ENCODE measurements around the gene FHOD3. TPM values are rescaled to one million over a fixed set of nuclear protein-coding genes. Genes with fewer than 3 reads are reported as not detected.

The FHOD3 gene
- total and polyA plus RNA-seq, 2 of the 4 experiments (the other 2 are of a cell fraction), result 14.6 to 16.0 TPM

- ChIA-PET POLR2A (ENCODE audit: unreplicated experiment) (no interaction called here), CTCF (no interaction called here)
- no TSS peak for BruUV-seq (replicated peaks)
- H3K27me3 ChIP-seq (ENCODE audit: control insufficient read depth, insufficient read depth, low read length), result no peaks in the 10 kb centered on the region
- H3K4ac ChIP-seq (ENCODE audit: low read depth, low read length), result no peak overlapping the region
- no peak overlapping the region for H4K8ac ChIP-seq (ENCODE audit: low read depth in 2 of 2, low read length in 2 of 2)
- 0 out of 2 replicates have a peak, but pooled peaks cover 4% of the 10 kb centered on the region for H3K4me1 ChIP-seq (ENCODE audit: control insufficient read depth, insufficient read depth, low read length)
- TF ChIP-seq CHD1 (IDR thresholded peaks at IDR 0.05; ENCODE audit: low read depth, low read length) (no peak), MAFK (IDR thresholded peaks at IDR 0.05; ENCODE audit: low read depth, low read length) (no peak), RFX5 (IDR thresholded peaks at IDR 0.05; ENCODE audit: low read depth, low read length) (no peak), ELK1 (IDR thresholded peaks at IDR 0.05; ENCODE audit: borderline replicate concordance, low read depth, low read length) (no peak), RCOR1 (IDR thresholded peaks at IDR 0.05; ENCODE audit: insufficient replicate concordance, low read length) (no peak), MXI1 (IDR thresholded peaks at IDR 0.05; ENCODE audit: borderline replicate concordance, low read depth, low read length) (no peak), BHLHE40 (IDR thresholded peaks at IDR 0.05; ENCODE audit: low read depth, low read length) (no peak), RAD21 (IDR thresholded peaks at IDR 0.05; ENCODE audit: low read length) (no peak), POLR2A (IDR thresholded peaks at IDR 0.05; ENCODE audit: low read depth, low read length) (no peak), CTCF (conservative IDR thresholded peaks at IDR 0.05; ENCODE audit: low read depth, low read length) (no peak), USF2 (IDR thresholded peaks at IDR 0.05; ENCODE audit: low read depth, low read length) (no peak), NFE2L2 (IDR thresholded peaks at IDR 0.05; ENCODE audit: low read depth, low read length) (no peak)
- H3K27ac ChIP-seq (ENCODE audit: insufficient read depth, low read length), result no peak overlapping the region
- peaks cover 4% of the 10 kb centered on the region; the same call in 1 of the 2 replicates for H3K9me1 ChIP-seq (ENCODE audit: insufficient read depth, low read length)
- no peak overlapping the region for H3K4me2 ChIP-seq (ENCODE audit: low read depth, low read length)
- H2BK20ac ChIP-seq (ENCODE audit: low read depth, low read length), result no peak overlapping the region
- H4K91ac ChIP-seq (ENCODE audit: insufficient read depth, low read depth, low read length), result no peak overlapping the region
- H3K9me3 ChIP-seq (ENCODE audit: control insufficient read depth, insufficient read depth, low read length), result no peaks in the 10 kb centered on the region
- H3K36me3 ChIP-seq (ENCODE audit: control insufficient read depth, insufficient read depth, low read length), result no peaks in the 10 kb centered on the region
- no peak overlapping the region for H3K23ac ChIP-seq (ENCODE audit: low read depth, low read length)
- no peak overlapping the region for H3K18ac ChIP-seq (ENCODE audit: low read depth, low read length)
- no peaks in the 10 kb centered on the region for H4K20me1 ChIP-seq (ENCODE audit: insufficient read depth, low read length)
- no peak overlapping the region for H3K56ac ChIP-seq (ENCODE audit: extremely low read depth, insufficient read depth, low read length)
- in situ Hi-C loops (cut with MboI; ENCODE audit: low sequenced_read_pairs), result no loop called here
- intact Hi-C loops (cut with micrococcal nuclease), result no loop called here
- H2AFZ ChIP-seq (replicated peaks; ENCODE audit: low read length, poor library complexity), result no peak overlapping the region
- no peak overlapping the region for H3K4me3 ChIP-seq (ENCODE audit: insufficient read depth, low read depth, low read length)
- no peak overlapping the region for H2AK5ac ChIP-seq (ENCODE audit: low read depth, low read length)
- no peak overlapping the region for H4K5ac ChIP-seq (ENCODE audit: low read depth, low read length)
- no peak overlapping the region for H2AK9ac ChIP-seq (replicated peaks; ENCODE audit: low read depth, low read length, poor library complexity)
- H2BK5ac ChIP-seq (ENCODE audit: low read depth, low read length, poor library complexity, severe bottlenecking), result no peak overlapping the region
- H3K14ac ChIP-seq (replicated peaks; ENCODE audit: low read depth, low read length), result no peak overlapping the region
- no peaks in the 10 kb centered on the region; a peak in 2 of 4 replicates for H3K79me1 ChIP-seq (ENCODE audit: low read depth in 1 of 2, low read length in 2 of 2)
- dilution Hi-C loops (cut with HindIII; ENCODE audit: low sequenced_read_pairs, unreplicated experiment), result no loop called here
- ATAC-seq (ENCODE audit: low read depth), result no peak
- H2BK120ac ChIP-seq (ENCODE audit: low read depth, low read length), result no peak overlapping the region
- no CpG with 5 or more reads among the region's 2 CpGs for WGBS, 2 experiments (ENCODE audit: extremely low coverage in 2 of 2, insufficient read length in 1 of 2)
- DNase-seq, result no peak
- no peak overlapping the region for H3K9ac ChIP-seq (ENCODE audit: low read depth, low read length)
- no peak overlapping the region for H2BK15ac ChIP-seq (ENCODE audit: low read depth, low read length)
Observed at GRCh38 chr18:36527740-36528455, 230.4 kb downstream of the FHOD3 start.

All from IMR-90 (cell line).